Spleen (tissue), 11 donors: Measurements from ENCODE around the gene MAMDC4. TPM values are rescaled to one million over a fixed set of nuclear protein-coding genes. Genes with fewer than 3 reads are reported as not detected.

ENCODE experiments used
- DNase-seq: peaks from one replicate; pipeline ENCODE4 v3.0.0-alpha.2; 2020
- H3K27ac ChIP-seq, 8 donors: fragments of 200-600 bp; sonication (generic) in 7 of 8; 1 replicate in 4 of 8; 2 replicates in 4 of 8; pipeline versions ENCODE4 v1.5.0 to v1.8.0; 2016 to 2021; ENCODE audit warnings: inconsistent platforms in 4 of 8, mild to moderate bottlenecking in 4 of 8, moderate library complexity in 1 of 8
- H3K27me3 ChIP-seq, 7 donors: fragments of 200-600 bp; sonication (generic) in 6 of 7; replicated peaks in 1 of 7; 1 replicate in 4 of 7; 2 replicates in 3 of 7; pipeline versions ENCODE4 v1.5.0 to v1.8.0; 2016 to 2021; ENCODE audit warnings: inconsistent platforms in 3 of 7, mild to moderate bottlenecking in 1 of 7
- H3K36me3 ChIP-seq, 6 donors: fragments of 200-600 bp; sonication (generic) in 5 of 6; 1 replicate in 4 of 6; 2 replicates in 2 of 6; pipeline versions ENCODE4 v1.5.0 to v1.8.0; 2016 to 2021; ENCODE audit warnings: inconsistent platforms in 2 of 6
- H3K4me1 ChIP-seq, 6 donors: fragments of 200-600 bp; sonication (generic) in 5 of 6; 1 replicate in 3 of 6; 2 replicates in 3 of 6; pipeline versions ENCODE4 v1.5.0 to v1.8.0; 2016 to 2021; ENCODE audit warnings: inconsistent platforms in 3 of 6
- H3K4me3 ChIP-seq, 8 donors: fragments of 200-600 bp; sonication (generic) in 7 of 8; 1 replicate in 4 of 8; 2 replicates in 4 of 8; pipeline versions ENCODE4 v1.5.0 to v1.8.0; 2016 to 2021; ENCODE audit warnings: inconsistent platforms in 4 of 8, mild to moderate bottlenecking in 4 of 8, moderate library complexity in 2 of 8
- H3K9me3 ChIP-seq, 8 donors: fragments of 200-600 bp; sonication (generic) in 7 of 8; 1 replicate in 4 of 8; 2 replicates in 4 of 8; pipeline versions ENCODE4 v1.5.0 to v1.8.0; 2016 to 2021; ENCODE audit warnings: inconsistent platforms in 4 of 8
- POLR2A ChIP-seq, 3 donors: fragments of 450-650 bp; IDR thresholded peaks; one replicate each; pipeline ENCODE4 v1.5.1; 2017; ENCODE audit warnings: antibody characterized with exemption in 3 of 3, mild to moderate bottlenecking in 1 of 3
- POLR2AphosphoS5 ChIP-seq, 3 donors: sonication (generic); formaldehyde crosslinking; IDR thresholded peaks; one replicate each; pipeline ENCODE4 v1.5.1; 2017; ENCODE audit warnings: antibody characterized with exemption in 3 of 3
- WGBS, 5 donors: extraction: QIAGEN DNeasy Blood & Tissue Kit in 3 of 5; methylation state at CpG; one replicate each; pipeline versions ENCODE4 v1.1.5 to v1.1.7; 2013 to 2018; 5-methylcytosine and 5-hydroxymethylcytosine counted together
- intact Hi-C: fragments of 100-400 bp; cut with DNase I; formaldehyde crosslinking; loops from one replicate; pipeline ENCODE4 v1.15.0; 2023; ENCODE audit warnings: low total_unique reads
- polyA plus RNA-seq, 3 donors: library from polyadenylated mRNA; stranded (reverse); fragments of 200-250 nt; gene quantifications; one replicate each; pipeline ENCODE4 v1.2.1, GENCODE V29; 2013
- total RNA-seq, 7 donors: library from RNA; depleted of rRNA in 3 of 7; stranded (reverse); fragments of >200 nt in 3 of 7; fragmentation: NEBNext Ultra II Directional in 4 of 7; extraction: Animal tissue kit (Norgen Biotek cat#: 25700) in 4 of 7; gene quantifications; one replicate each; pipeline versions ENCODE4 v1.1.0 to v1.2.1, GENCODE V29; 2016 to 2021
- TF ChIP-seq, protein P1 (sequence below), 11 experiments: fragments of 200-600 bp in 7 of 11; fragments of 450-650 bp in 4 of 11; sonication (generic) in 4 of 11; IDR thresholded peaks in 8 of 11; conservative IDR thresholded peaks in 3 of 11; 1 replicate in 7 of 11; 2 replicates in 4 of 11; pipeline versions ENCODE4 v1.4.0 to v1.8.0; 2016 to 2021; ENCODE audit warnings: antibody characterized with exemption in 11 of 11, inconsistent platforms in 4 of 11, mild to moderate bottlenecking in 1 of 11
- donor health status: healthy with polysubstance abuse.
- donor health status: DM: no; HTN: no; CAD: no; lungs with moderate emphysema.
- donor health status: DM: no; HTN: no; CAD: no.
- donor health status: Bipolar disorder and iron deficiency.
- donor health status: healthy.
- donor health status: DM: no; HTN: no; CAD: no.
- donor health status: DM: yes; HTN: yes; CAD: no.

The MAMDC4 gene
- total and polyA plus RNA-seq, 10 donors = 4.9 to 32.0 (median 12.0) TPM

- intact Hi-C loops = no loop called here
These were observed 2.8 kb downstream of the MAMDC4 start for GRCh38 chr9:136854842-136855460.

DNA sequence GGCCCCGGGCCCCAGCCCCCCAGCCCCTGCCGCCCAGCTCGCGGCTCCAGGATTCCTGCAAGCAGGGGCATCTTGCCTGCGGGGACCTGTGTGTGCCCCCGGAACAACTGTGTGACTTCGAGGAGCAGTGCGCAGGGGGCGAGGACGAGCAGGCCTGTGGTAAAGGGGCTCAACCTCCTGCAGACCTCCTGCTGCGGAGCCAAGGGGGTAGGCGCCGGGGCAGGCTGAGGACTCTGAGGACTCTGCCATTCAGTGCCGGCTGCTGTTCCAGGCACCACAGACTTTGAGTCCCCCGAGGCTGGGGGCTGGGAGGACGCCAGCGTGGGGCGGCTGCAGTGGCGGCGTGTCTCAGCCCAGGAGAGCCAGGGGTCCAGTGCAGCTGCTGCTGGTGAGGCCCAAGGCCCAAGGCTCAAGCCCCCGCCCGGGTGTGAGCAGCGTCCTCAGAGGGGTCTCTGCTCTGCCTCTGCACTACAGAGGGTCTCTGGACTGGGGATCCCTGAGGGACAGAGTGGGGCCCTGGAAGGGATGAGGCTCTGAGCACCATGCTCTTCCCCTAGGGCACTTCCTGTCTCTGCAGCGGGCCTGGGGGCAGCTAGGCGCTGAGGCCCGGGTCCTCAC, 3.4 kb downstream of the MAMDC4 start:
- H3K4me1 ChIP-seq = peaks cover 2 to 74% (median 37%) of the 10 kb centered on the region in 6 donors
- no peaks in the 10 kb centered on the region for H3K9me3 ChIP-seq
- TF ChIP-seq, protein P1, sequence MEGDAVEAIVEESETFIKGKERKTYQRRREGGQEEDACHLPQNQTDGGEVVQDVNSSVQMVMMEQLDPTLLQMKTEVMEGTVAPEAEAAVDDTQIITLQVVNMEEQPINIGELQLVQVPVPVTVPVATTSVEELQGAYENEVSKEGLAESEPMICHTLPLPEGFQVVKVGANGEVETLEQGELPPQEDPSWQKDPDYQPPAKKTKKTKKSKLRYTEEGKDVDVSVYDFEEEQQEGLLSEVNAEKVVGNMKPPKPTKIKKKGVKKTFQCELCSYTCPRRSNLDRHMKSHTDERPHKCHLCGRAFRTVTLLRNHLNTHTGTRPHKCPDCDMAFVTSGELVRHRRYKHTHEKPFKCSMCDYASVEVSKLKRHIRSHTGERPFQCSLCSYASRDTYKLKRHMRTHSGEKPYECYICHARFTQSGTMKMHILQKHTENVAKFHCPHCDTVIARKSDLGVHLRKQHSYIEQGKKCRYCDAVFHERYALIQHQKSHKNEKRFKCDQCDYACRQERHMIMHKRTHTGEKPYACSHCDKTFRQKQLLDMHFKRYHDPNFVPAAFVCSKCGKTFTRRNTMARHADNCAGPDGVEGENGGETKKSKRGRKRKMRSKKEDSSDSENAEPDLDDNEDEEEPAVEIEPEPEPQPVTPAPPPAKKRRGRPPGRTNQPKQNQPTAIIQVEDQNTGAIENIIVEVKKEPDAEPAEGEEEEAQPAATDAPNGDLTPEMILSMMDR (IDR thresholded peaks at IDR 0.05 in 8 of 11, conservative IDR thresholded peaks at IDR 0.05 in 3 of 11) = no peak
- TF ChIP-seq POLR2AphosphoS5 (IDR thresholded peaks at IDR 0.05) = peak in 1 of 3 donors; percentile 22
- whole genome bisulfite sequencing, 5 donors = 78 to 88% (median 84%) methylated on average over 13 to 26 of the region's 26 CpGs
- peak overlapping the region in 2 of 8 donors; percentile 58 to 77 for H3K27ac ChIP-seq
- peak; percentile 78 for DNase-seq
- intact Hi-C loops = no loop called here
- no peak overlapping the region for H3K4me3 ChIP-seq
- no peaks in the 10 kb centered on the region for H3K27me3 ChIP-seq
- H3K36me3 ChIP-seq = peaks cover 0 to 53% (median 8%) of the 10 kb centered on the region in 6 donors

More at GRCh38 chr9:136854842-136855460, 2.8 kb downstream of the MAMDC4 start:
- H3K36me3 ChIP-seq = peaks cover 0 to 52% (median 8%) of the 10 kb centered on the region in 6 donors
- DNase-seq = no peak
- H3K4me3 ChIP-seq = peak overlapping the region in 2 of 8 donors; percentile 18 to 36
- H3K9me3 ChIP-seq = no peaks in the 10 kb centered on the region
- no peaks in the 10 kb centered on the region for H3K27me3 ChIP-seq
- H3K27ac ChIP-seq = peak overlapping the region in 6 of 8 donors; percentile 11 to 77 (median 72)
- 83 to 90% (median 85%) methylated on average over 15 to 23 of the region's 23 CpGs for WGBS, 5 donors
- H3K4me1 ChIP-seq = peaks cover 8 to 79% (median 43%) of the 10 kb centered on the region in 6 donors
- no peak for TF ChIP-seq POLR2A (IDR thresholded peaks at IDR 0.05)
- TF ChIP-seq, protein P1 (IDR thresholded peaks at IDR 0.05 in 8 of 11, conservative IDR thresholded peaks at IDR 0.05 in 3 of 11) = no peak
- no peak for TF ChIP-seq POLR2AphosphoS5 (IDR thresholded peaks at IDR 0.05)

GRCh38 chr9:136856079-136856476, 3.9 kb downstream of the MAMDC4 start:
- DNase-seq = no peak

More at GRCh38 chr9:136856079-136856476, 3.9 kb downstream of the MAMDC4 start:
- Histone ChIP-seq H3K27me3 (no peaks in the 10 kb centered on the region), H3K27ac (no peak overlapping the region), H3K4me3 (no peak overlapping the region), H3K9me3 (no peaks in the 10 kb centered on the region), H3K4me1 (peaks cover 0 to 69% (median 33%) of the 10 kb centered on the region in 6 donors), H3K36me3 (peaks cover 0 to 53% (median 11%) of the 10 kb centered on the region in 6 donors)
- intact Hi-C loops = no loop called here
- 73 to 84% (median 77%) methylated on average over 4 to 15 of the region's 15 CpGs for WGBS, 5 donors
- TF ChIP-seq, protein P1 (IDR thresholded peaks at IDR 0.05 in 8 of 11, conservative IDR thresholded peaks at IDR 0.05 in 3 of 11) = no peak
- TF ChIP-seq POLR2AphosphoS5 (IDR thresholded peaks at IDR 0.05) = no peak
